K562 (cell line): ENCODE measurements around the gene MARCHF3. TPM values are rescaled to one million over a fixed set of nuclear protein-coding genes. Genes with fewer than 3 reads are reported as not detected.

Source experiments
- CBX2 ChIP-seq: fragments of 200-600 bp; sonication (generic); IDR thresholded peaks from one replicate; pipeline ENCODE4 v1.6.1; 2012; ENCODE audit warnings: mild to moderate bottlenecking, low read length, inconsistent platforms; ENCODE audit not compliant: insufficient read depth, poor library complexity, severe bottlenecking
- CCNT2 ChIP-seq: IDR thresholded peaks from 2 replicates; pipeline ENCODE4 v1.6.1; 2011; ENCODE audit warnings: borderline replicate concordance, low read depth, mild to moderate bottlenecking, moderate library complexity, mixed read lengths, low read length; ENCODE audit not compliant: insufficient read length; ENCODE audit errors: extremely low read depth
- CEBPB ChIP-seq: fragments of 450-650 bp; IDR thresholded peaks from 2 replicates; pipeline ENCODE4 v1.6.1; 2016; ENCODE audit warnings: missing genetic modification characterization, missing compliant biosample characterization
- DEAF1 ChIP-seq: fragments of 450-650 bp; formaldehyde crosslinking; IDR thresholded peaks from 2 replicates; pipeline ENCODE4 v1.4.0; 2020; ENCODE audit warnings: mild to moderate bottlenecking, moderate library complexity
- DPF2 ChIP-seq: fragments of 450-650 bp; IDR thresholded peaks from 2 replicates; pipeline ENCODE4 v1.6.1; 2016
- FOXK2 ChIP-seq, 2 experiments: fragments of 450-650 bp; IDR thresholded peaks in 1 of 2; conservative IDR thresholded peaks in 1 of 2; 2 replicates each; pipeline ENCODE4 v1.6.1; 2016; ENCODE audit warnings: low read depth in 2 of 2, mild to moderate bottlenecking in 1 of 2
- HCFC1 ChIP-seq: IDR thresholded peaks from 2 replicates; pipeline ENCODE4 v1.6.1; 2012; ENCODE audit warnings: low read depth, low read length, improper control_type of control experiment
- HIVEP1 ChIP-seq: fragments of 250-450 bp; sonication (Bioruptor Pico); IDR thresholded peaks from 2 replicates; pipeline ENCODE4 v1.4.0; 2020; ENCODE audit warnings: mild to moderate bottlenecking
- MECOM ChIP-seq: fragments of 250-450 bp; sonication (Bioruptor Pico); IDR thresholded peaks from 2 replicates; pipeline ENCODE4 v1.8.0; 2022; ENCODE audit warnings: inconsistent platforms
- MLX ChIP-seq, 2 experiments: fragments of 450-650 bp in 1 of 2; sonication (generic) in 1 of 2; formaldehyde crosslinking; conservative IDR thresholded peaks; 2 replicates each; pipeline versions ENCODE4 v1.4.0 to v1.8.1; 2020 to 2022; ENCODE audit warnings: mild to moderate bottlenecking in 1 of 2, missing genetic modification reagents in 1 of 2
- NFE2L1 ChIP-seq: fragments of 450-650 bp; IDR thresholded peaks from 2 replicates; pipeline ENCODE4 v1.6.1; 2016; ENCODE audit warnings: missing genetic modification characterization, low read depth, mild to moderate bottlenecking, missing compliant biosample characterization, moderate library complexity, borderline replicate concordance
- PYGO2 ChIP-seq: fragments of 450-650 bp; IDR thresholded peaks from 2 replicates; pipeline ENCODE4 v1.6.1; 2016; ENCODE audit warnings: mild to moderate bottlenecking, missing genetic modification characterization, moderate library complexity, missing compliant biosample characterization
- RFX5 ChIP-seq: IDR thresholded peaks from 2 replicates; pipeline ENCODE4 v1.6.1; 2011; ENCODE audit warnings: low read depth, mild to moderate bottlenecking, improper control_type of control experiment, low read length
- TFAP4 ChIP-seq: sonication (generic); formaldehyde crosslinking; IDR thresholded peaks from 2 replicates; pipeline ENCODE4 v1.8.0; 2022; ENCODE audit warnings: missing genetic modification reagents, mild to moderate bottlenecking, moderate library complexity, borderline replicate concordance
- YBX1 ChIP-seq: fragments of 450-650 bp; IDR thresholded peaks from 2 replicates; pipeline ENCODE4 v1.7.1; 2016; ENCODE audit warnings: mild to moderate bottlenecking
- ZFP30 ChIP-seq: fragments of 250-450 bp; sonication (Bioruptor Pico); IDR thresholded peaks from 2 replicates; pipeline ENCODE4 v1.8.0; 2022; ENCODE audit warnings: moderate library complexity, mild to moderate bottlenecking, inconsistent platforms, borderline replicate concordance
- ZNF407 ChIP-seq: fragments of 450-650 bp; IDR thresholded peaks from 2 replicates; pipeline ENCODE4 v1.6.1; 2016; ENCODE audit warnings: low read depth
- polyA plus RNA-seq, 8 experiments: library from polyadenylated mRNA; depleted of rRNA in 4 of 8; stranded (reverse) in 5 of 8; unstranded in 3 of 8; fragments of >200 nt; fragmentation: Nextera tagmentation in 2 of 8; fragmentation: Illumina TruSeq in 1 of 8; extraction: Ambion mirVana in 2 of 8; extraction: Trizol in 1 of 8; gene quantifications; 2 replicates each; pipeline versions ENCODE4 v1.2.1 to v1.2.3, GENCODE V29; 2011 to 2014; ENCODE audit warnings: inconsistent platforms in 1 of 8, missing spikeins in 1 of 8
- total RNA-seq, 7 experiments: library from RNA; depleted of rRNA in 6 of 7; stranded (reverse); fragments of >200 nt in 6 of 7; fragmentation: Illumina TruSeq in 2 of 7; extraction: Trizol in 2 of 7; gene quantifications; 2 replicates each; pipeline versions ENCODE4 v1.2.1 to v1.2.3, GENCODE V29; 2011 to 2021; ENCODE audit warnings: low replicate concordance in 1 of 7

MARCHF3 gene
- total and polyA plus RNA-seq, 9 of the 15 experiments (the other 6 are each of a cell fraction or from before 2014, with no cell fraction given): 5.6 to 37.4 (median 16.5) TPM

- TF ChIP-seq MECOM (CRISPR knock-in tag) (no peak), ZFP30 (CRISPR knock-in tag) (no peak), CBX2 (no peak), NFE2L1 (tag) (no peak), DEAF1 (CRISPR knock-in tag) (no peak), DPF2 (peak; percentile 29; the same call in 1 of the 2 replicates), HCFC1 (no peak), YBX1 (no peak), ZNF407 (no peak), MLX (CRISPR knock-in tag; conservative IDR thresholded peaks at IDR 0.05) (no peak), RFX5 (no peak), HIVEP1 (CRISPR knock-in tag) (no peak), CEBPB (tag) (peak; percentile 95), TFAP4 (CRISPR knock-in tag) (no peak), FOXK2 (conservative IDR thresholded peaks at IDR 0.05 in 1 of 2, IDR thresholded peaks at IDR 0.05 in 1 of 2; ENCODE audit: low read depth in 2 of 2) (no peak), CCNT2 (no peak), PYGO2 (tag) (no peak)
These were observed 181.2 kb downstream of the MARCHF3 start (continued) for GRCh38 chr5:126849101-126849678.
